WTC11 (cell line): ENCODE results near the gene CIDEC. TPM values are rescaled to one million over a fixed set of nuclear protein-coding genes. Genes with fewer than 3 reads are reported as not detected.
A peak's percentile ranks its signal among the peaks of the same experiment; 100 is the strongest.

Source experiments
- ATAC-seq: fragments of 200-7000 bp; cut with Tn5 transposase; 2 replicates; pipeline ENCODE4 v1.10.0; 2021; ENCODE audit warnings: mild to moderate bottlenecking, moderate library complexity
- CTCF ChIA-PET: fragments of 300-600 bp; sonication (Branson Sonifier 250); formaldehyde crosslinking; loops from one replicate; lab custom pipeline; 2021; ENCODE audit warnings: antibody characterized with exemption; lab: Charles Lee
- POLR2A ChIA-PET: fragments of 350-600 bp; sonication (Branson Sonifier 250); formaldehyde crosslinking; loops from one replicate; lab custom pipeline; 2021; ENCODE audit warnings: antibody characterized with exemption; lab: Charles Lee
- DNase-seq: peaks from one replicate; pipeline ENCODE4 v3.0.0; 2021; ENCODE audit warnings: low spot score
- H3K27ac Mint-ChIP-seq: 2 replicates; pipeline ENCODE4 v1.8.0; 2021; ENCODE audit warnings: mixed read lengths
- H3K27me3 Mint-ChIP-seq: 2 replicates; pipeline ENCODE4 v1.8.0; 2021; ENCODE audit warnings: low read depth, mild to moderate bottlenecking, moderate library complexity, mixed read lengths
- H3K36me3 Mint-ChIP-seq: 2 replicates; pipeline ENCODE4 v1.8.0; 2021; ENCODE audit warnings: mixed read lengths
- H3K4me1 Mint-ChIP-seq: 2 replicates; pipeline ENCODE4 v1.8.0; 2022; ENCODE audit warnings: mixed read lengths
- H3K4me3 Mint-ChIP-seq: 2 replicates; pipeline ENCODE4 v1.8.0; 2021; ENCODE audit warnings: mild to moderate bottlenecking, moderate library complexity, mixed read lengths
- H3K9me3 Mint-ChIP-seq: 2 replicates; pipeline ENCODE4 v1.8.0; 2021; ENCODE audit warnings: mixed read lengths
- ATF6 ChIP-seq: sonication (generic); formaldehyde crosslinking; IDR thresholded peaks from 2 replicates; pipeline ENCODE4 v1.8.1; 2023; ENCODE audit warnings: mild to moderate bottlenecking, missing genetic modification reagents
- E2F1 ChIP-seq: sonication (generic); formaldehyde crosslinking; IDR thresholded peaks from 2 replicates; pipeline ENCODE4 v1.8.0; 2022; ENCODE audit warnings: mild to moderate bottlenecking, missing genetic modification reagents
- ETV6 ChIP-seq: sonication (generic); formaldehyde crosslinking; IDR thresholded peaks from 2 replicates; pipeline ENCODE4 v1.8.1; 2022; ENCODE audit warnings: mild to moderate bottlenecking, missing genetic modification reagents
- FOXP1 ChIP-seq: sonication (generic); formaldehyde crosslinking; IDR thresholded peaks from 2 replicates; pipeline ENCODE4 v1.8.0; 2022; ENCODE audit warnings: missing genetic modification reagents, mild to moderate bottlenecking, moderate library complexity, borderline replicate concordance
- NFE2L1 ChIP-seq: sonication (generic); formaldehyde crosslinking; IDR thresholded peaks from 2 replicates; pipeline ENCODE4 v1.8.1; 2023; ENCODE audit warnings: missing genetic modification reagents
- RELA ChIP-seq: sonication (generic); formaldehyde crosslinking; IDR thresholded peaks from 2 replicates; pipeline ENCODE4 v1.8.1; 2022; ENCODE audit warnings: missing genetic modification reagents, mild to moderate bottlenecking, borderline replicate concordance
- USF1 ChIP-seq: sonication (generic); formaldehyde crosslinking; IDR thresholded peaks from 2 replicates; pipeline ENCODE4 v1.8.0; 2022; ENCODE audit warnings: mild to moderate bottlenecking, missing genetic modification reagents
- ZNF138 ChIP-seq: sonication (generic); formaldehyde crosslinking; conservative IDR thresholded peaks from 2 replicates; pipeline ENCODE4 v1.8.1; 2022; ENCODE audit warnings: mild to moderate bottlenecking, moderate library complexity, missing genetic modification reagents
- ZNF512 ChIP-seq: sonication (generic); formaldehyde crosslinking; IDR thresholded peaks from 2 replicates; pipeline ENCODE4 v1.8.1; 2022; ENCODE audit warnings: missing genetic modification reagents, borderline replicate concordance
- total RNA-seq: library from RNA; stranded (reverse); gene quantifications from 3 replicates; pipeline ENCODE4 v1.2.3, GENCODE V29; 2021
- TF ChIP-seq, protein P1 (sequence below): fragments of 200-600 bp; IDR thresholded peaks from 2 replicates; pipeline ENCODE4 v1.8.0; 2022; ENCODE audit warnings: antibody characterized with exemption
- TF ChIP-seq, protein P2 (sequence below): fragments of 250-450 bp; sonication (Bioruptor Pico); conservative IDR thresholded peaks from 2 replicates; pipeline ENCODE4 v1.9.0; 2021; ENCODE audit warnings: mild to moderate bottlenecking
- TF ChIP-seq, protein P3 (sequence below): sonication (generic); formaldehyde crosslinking; IDR thresholded peaks from 2 replicates; pipeline ENCODE4 v1.8.1; 2022; ENCODE audit warnings: low read depth, mild to moderate bottlenecking, moderate library complexity, missing genetic modification reagents, borderline replicate concordance
- TF ChIP-seq, protein P4 (sequence below): sonication (generic); formaldehyde crosslinking; IDR thresholded peaks from 2 replicates; pipeline ENCODE4 v1.8.1; 2022; ENCODE audit warnings: mild to moderate bottlenecking, moderate library complexity, missing genetic modification reagents

Gene CIDEC
- total RNA-seq, 1 experiment from 2014 or later = not detected

DNA sequence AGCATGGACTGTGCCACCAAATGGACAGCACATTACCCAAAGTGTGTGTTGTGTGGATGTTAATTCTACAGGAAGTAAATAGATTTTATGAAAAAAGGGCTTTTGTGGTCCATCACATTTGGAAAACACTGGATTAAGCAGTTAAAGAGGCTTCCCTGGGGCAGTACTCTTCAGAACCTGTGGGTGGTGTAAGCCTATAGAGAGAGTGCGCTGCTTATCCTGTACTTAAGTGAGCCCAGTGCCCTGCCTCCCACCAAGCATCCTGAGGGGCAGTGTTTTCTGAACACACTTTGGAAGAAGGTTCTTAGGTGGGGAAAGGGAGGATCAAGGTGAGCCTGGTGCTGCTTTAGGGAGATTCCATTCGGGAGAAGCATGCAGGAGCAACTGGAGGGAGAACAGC, 59.1 kb downstream of the CIDEC start:
- CTCF ChIA-PET = interaction anchor here (1.0 kb wide), 1 partner anchor 10 kb away, joined by 4 read pairs; no protein-coding TSS in a partner anchor
- peaks cover 7% of the 10 kb centered on the region for H3K4me1 Mint-ChIP-seq
- TF ChIP-seq RELA = no peak
- TF ChIP-seq, protein P1, sequence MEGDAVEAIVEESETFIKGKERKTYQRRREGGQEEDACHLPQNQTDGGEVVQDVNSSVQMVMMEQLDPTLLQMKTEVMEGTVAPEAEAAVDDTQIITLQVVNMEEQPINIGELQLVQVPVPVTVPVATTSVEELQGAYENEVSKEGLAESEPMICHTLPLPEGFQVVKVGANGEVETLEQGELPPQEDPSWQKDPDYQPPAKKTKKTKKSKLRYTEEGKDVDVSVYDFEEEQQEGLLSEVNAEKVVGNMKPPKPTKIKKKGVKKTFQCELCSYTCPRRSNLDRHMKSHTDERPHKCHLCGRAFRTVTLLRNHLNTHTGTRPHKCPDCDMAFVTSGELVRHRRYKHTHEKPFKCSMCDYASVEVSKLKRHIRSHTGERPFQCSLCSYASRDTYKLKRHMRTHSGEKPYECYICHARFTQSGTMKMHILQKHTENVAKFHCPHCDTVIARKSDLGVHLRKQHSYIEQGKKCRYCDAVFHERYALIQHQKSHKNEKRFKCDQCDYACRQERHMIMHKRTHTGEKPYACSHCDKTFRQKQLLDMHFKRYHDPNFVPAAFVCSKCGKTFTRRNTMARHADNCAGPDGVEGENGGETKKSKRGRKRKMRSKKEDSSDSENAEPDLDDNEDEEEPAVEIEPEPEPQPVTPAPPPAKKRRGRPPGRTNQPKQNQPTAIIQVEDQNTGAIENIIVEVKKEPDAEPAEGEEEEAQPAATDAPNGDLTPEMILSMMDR = peak; percentile 24; the same call in 1 of the 2 replicates
- peak; percentile 99 for ATAC-seq
- no peaks in the 10 kb centered on the region for H3K36me3 Mint-ChIP-seq
- H3K9me3 Mint-ChIP-seq = no peaks in the 10 kb centered on the region
- DNase-seq = peak; percentile 29
- H3K27ac Mint-ChIP-seq = no peak overlapping the region
- no peak overlapping the region for H3K4me3 Mint-ChIP-seq
- no peaks in the 10 kb centered on the region; the same call in 1 of the 2 replicates for H3K27me3 Mint-ChIP-seq
- POLR2A ChIA-PET = no interaction called here

GRCh38 chr3:9820543-9820942, 59.5 kb downstream of the CIDEC start:
- ChIA-PET CTCF (interaction anchor here (1.1 kb wide), 1 partner anchor 28 kb away, joined by 3 read pairs; the partner anchor contains the start of gene ARPC4), POLR2A (no interaction called here)
- TF ChIP-seq ETV6 (no peak), FOXP1 (no peak)
- H3K4me3 Mint-ChIP-seq = no peak overlapping the region
- H3K27ac Mint-ChIP-seq = no peak overlapping the region
- H3K9me3 Mint-ChIP-seq = no peaks in the 10 kb centered on the region
- ATAC-seq (peak; percentile 7; the same call in 1 of the 2 replicates), DNase-seq (no peak)
- H3K36me3 Mint-ChIP-seq = no peaks in the 10 kb centered on the region
- peaks cover 3% of the 10 kb centered on the region for H3K4me1 Mint-ChIP-seq
- H3K27me3 Mint-ChIP-seq = no peaks in the 10 kb centered on the region; the same call in 1 of the 2 replicates

GRCh38 chr3:9818666-9819335, 61.3 kb downstream of the CIDEC start:
- H3K36me3 Mint-ChIP-seq = no peaks in the 10 kb centered on the region
- no peak for ATAC-seq

DNA sequence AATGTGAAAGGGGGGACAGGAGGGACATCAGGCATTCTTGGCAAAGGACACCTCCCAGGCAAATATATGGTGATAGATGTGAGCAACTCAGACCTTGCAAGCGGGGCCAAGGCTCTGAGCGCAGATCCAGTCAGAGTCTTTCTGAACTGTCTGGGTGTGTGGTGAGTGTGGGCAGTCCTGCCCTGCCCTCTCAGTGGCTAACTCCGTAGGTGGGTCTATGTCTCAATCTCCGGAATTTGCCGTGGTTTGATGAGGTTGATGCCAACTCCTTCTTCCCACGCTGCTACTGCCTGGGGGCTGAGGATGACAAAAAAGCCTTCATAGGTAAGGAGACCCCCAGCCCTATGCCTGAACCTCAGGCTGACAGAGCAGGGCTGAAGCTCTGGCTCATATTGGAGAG, 62.6 kb downstream of the CIDEC start:
- no peaks in the 10 kb centered on the region for H3K9me3 Mint-ChIP-seq
- CTCF ChIA-PET = interaction anchor here (1.0 kb wide), 1 partner anchor 9 kb away, joined by 3 read pairs; no protein-coding TSS in a partner anchor
- no peaks in the 10 kb centered on the region; the same call in 1 of the 2 replicates for H3K27me3 Mint-ChIP-seq
- no peak overlapping the region for H3K4me3 Mint-ChIP-seq
- no peaks in the 10 kb centered on the region for H3K36me3 Mint-ChIP-seq
- DNase-seq (no peak), ATAC-seq (no peak)
- no peaks in the 10 kb centered on the region for H3K4me1 Mint-ChIP-seq
- no peak overlapping the region for H3K27ac Mint-ChIP-seq
- POLR2A ChIA-PET = no interaction called here
- TF ChIP-seq, protein P2, sequence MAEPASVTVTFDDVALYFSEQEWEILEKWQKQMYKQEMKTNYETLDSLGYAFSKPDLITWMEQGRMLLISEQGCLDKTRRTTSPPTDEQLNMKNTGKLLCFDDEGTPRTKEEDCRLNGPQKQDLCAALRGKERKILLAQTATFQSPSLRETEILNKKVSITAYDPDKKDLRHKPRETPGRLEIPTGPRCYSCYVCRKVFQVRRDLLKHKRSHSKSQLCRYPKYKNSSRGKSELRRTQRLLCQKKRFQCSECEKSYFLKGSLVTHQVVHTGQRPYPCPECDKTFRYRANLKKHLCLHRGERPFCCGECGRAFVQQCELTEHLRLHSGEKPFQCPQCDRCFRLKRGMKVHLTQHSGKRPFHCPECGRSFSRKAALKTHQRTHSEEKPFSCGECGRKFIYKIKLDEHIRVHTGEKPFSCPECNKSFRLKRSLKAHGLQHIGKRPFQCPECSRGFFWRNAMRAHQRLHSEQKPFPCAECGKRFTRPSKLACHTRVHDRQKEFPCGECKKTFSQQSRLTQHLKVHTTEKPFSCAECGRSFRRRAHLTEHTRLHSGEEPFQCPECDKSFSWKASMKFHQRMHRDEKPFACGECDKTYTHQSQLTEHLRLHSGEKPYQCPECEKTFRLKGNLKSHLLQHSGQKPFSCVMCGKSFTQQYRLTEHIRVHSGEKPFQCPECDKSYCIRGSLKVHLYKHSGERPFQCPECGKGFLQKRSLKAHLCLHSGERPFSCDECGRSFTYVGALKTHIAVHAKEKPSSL = no peak
- TF ChIP-seq ATF6 (CRISPR knock-in tag) (no peak), ZNF512 (no peak), USF1 (CRISPR knock-in tag) (no peak), E2F1 (CRISPR knock-in tag) (no peak), NFE2L1 (no peak), RELA (no peak)
- TF ChIP-seq, protein P3, sequence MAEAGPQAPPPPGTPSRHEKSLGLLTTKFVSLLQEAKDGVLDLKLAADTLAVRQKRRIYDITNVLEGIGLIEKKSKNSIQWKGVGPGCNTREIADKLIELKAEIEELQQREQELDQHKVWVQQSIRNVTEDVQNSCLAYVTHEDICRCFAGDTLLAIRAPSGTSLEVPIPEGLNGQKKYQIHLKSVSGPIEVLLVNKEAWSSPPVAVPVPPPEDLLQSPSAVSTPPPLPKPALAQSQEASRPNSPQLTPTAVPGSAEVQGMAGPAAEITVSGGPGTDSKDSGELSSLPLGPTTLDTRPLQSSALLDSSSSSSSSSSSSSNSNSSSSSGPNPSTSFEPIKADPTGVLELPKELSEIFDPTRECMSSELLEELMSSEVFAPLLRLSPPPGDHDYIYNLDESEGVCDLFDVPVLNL (CRISPR knock-in tag) = no peak
- TF ChIP-seq, protein P4, sequence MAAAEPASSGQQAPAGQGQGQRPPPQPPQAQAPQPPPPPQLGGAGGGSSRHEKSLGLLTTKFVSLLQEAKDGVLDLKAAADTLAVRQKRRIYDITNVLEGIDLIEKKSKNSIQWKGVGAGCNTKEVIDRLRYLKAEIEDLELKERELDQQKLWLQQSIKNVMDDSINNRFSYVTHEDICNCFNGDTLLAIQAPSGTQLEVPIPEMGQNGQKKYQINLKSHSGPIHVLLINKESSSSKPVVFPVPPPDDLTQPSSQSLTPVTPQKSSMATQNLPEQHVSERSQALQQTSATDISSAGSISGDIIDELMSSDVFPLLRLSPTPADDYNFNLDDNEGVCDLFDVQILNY (CRISPR knock-in tag) = no peak

More at GRCh38 chr3:9818666-9819335, 61.3 kb downstream of the CIDEC start:
- CTCF ChIA-PET = interaction anchor here (1.0 to 1.1 kb wide), 2 partner anchors 115 to 128 kb away, joined by 3 to 4 read pairs; partner anchors contain the start of gene CRELD1
- POLR2A ChIA-PET = no interaction called here
- no peak for TF ChIP-seq ZNF138
- Mint-ChIP-seq H3K9me3 (no peaks in the 10 kb centered on the region), H3K4me1 (no peaks in the 10 kb centered on the region), H3K4me3 (no peak overlapping the region), H3K27me3 (no peaks in the 10 kb centered on the region; the same call in 1 of the 2 replicates), H3K27ac (no peak overlapping the region)
- no peak for DNase-seq
